Neural cell (in vitro differentiated cells): Measurements from ENCODE around the gene ELF1.

Experiments used
- RAD21 ChIP-seq: fragments of 450-650 bp; conservative IDR thresholded peaks from 2 replicates; pipeline ENCODE4 v1.6.1; 2014; ENCODE audit warnings: antibody characterized with exemption, mild to moderate bottlenecking, moderate library complexity
- TF ChIP-seq, protein P1 (sequence below): fragments of 450-650 bp; IDR thresholded peaks from 2 replicates; pipeline ENCODE4 v1.5.1; 2014; ENCODE audit warnings: antibody characterized with exemption, mild to moderate bottlenecking, moderate library complexity; ENCODE audit not compliant: poor library complexity, severe bottlenecking

DNA sequence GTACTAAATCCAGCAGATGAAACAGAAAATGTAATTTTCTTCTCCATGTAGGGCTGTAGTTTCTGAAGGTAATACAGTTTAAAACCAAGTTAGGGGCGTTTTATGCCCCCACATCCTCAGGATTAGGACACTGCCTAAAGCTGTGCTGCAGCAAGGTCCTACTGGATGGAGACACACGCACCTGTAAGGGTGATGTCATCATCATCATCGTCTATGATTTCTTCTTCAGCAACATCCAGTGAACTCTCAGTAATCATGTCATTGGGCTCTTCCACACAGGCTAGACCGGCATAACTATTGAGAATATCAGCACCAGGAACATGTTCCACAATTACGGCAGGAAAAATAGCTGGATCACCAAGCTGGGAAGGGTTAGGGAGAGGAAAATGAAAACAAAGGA, 60.5 kb downstream of the ELF1 start:
- TF ChIP-seq, protein P1, sequence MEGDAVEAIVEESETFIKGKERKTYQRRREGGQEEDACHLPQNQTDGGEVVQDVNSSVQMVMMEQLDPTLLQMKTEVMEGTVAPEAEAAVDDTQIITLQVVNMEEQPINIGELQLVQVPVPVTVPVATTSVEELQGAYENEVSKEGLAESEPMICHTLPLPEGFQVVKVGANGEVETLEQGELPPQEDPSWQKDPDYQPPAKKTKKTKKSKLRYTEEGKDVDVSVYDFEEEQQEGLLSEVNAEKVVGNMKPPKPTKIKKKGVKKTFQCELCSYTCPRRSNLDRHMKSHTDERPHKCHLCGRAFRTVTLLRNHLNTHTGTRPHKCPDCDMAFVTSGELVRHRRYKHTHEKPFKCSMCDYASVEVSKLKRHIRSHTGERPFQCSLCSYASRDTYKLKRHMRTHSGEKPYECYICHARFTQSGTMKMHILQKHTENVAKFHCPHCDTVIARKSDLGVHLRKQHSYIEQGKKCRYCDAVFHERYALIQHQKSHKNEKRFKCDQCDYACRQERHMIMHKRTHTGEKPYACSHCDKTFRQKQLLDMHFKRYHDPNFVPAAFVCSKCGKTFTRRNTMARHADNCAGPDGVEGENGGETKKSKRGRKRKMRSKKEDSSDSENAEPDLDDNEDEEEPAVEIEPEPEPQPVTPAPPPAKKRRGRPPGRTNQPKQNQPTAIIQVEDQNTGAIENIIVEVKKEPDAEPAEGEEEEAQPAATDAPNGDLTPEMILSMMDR: no peak
- no peak for TF ChIP-seq RAD21
